ENCODE measurements around the gene HBB.

HBB gene

DNA sequence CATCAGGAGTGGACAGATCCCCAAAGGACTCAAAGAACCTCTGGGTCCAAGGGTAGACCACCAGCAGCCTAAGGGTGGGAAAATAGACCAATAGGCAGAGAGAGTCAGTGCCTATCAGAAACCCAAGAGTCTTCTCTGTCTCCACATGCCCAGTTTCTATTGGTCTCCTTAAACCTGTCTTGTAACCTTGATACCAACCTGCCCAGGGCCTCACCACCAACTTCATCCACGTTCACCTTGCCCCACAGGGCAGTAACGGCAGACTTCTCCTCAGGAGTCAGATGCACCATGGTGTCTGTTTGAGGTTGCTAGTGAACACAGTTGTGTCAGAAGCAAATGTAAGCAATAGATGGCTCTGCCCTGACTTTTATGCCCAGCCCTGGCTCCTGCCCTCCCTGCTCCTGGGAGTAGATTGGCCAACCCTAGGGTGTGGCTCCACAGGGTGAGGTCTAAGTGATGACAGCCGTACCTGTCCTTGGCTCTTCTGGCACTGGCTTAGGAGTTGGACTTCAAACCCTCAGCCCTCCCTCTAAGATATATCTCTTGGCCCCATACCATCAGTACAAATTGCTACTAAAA is at the start of gene HBB:
TSS of gene HBB (minus strand) at position 340 of the 579 bp plus-strand sequence. CDS start at position 290, 50 bp downstream.
- no peak for TF ChIP-seq ZFX (IDR thresholded peaks at IDR 0.05)
- TF ChIP-seq, protein P1, sequence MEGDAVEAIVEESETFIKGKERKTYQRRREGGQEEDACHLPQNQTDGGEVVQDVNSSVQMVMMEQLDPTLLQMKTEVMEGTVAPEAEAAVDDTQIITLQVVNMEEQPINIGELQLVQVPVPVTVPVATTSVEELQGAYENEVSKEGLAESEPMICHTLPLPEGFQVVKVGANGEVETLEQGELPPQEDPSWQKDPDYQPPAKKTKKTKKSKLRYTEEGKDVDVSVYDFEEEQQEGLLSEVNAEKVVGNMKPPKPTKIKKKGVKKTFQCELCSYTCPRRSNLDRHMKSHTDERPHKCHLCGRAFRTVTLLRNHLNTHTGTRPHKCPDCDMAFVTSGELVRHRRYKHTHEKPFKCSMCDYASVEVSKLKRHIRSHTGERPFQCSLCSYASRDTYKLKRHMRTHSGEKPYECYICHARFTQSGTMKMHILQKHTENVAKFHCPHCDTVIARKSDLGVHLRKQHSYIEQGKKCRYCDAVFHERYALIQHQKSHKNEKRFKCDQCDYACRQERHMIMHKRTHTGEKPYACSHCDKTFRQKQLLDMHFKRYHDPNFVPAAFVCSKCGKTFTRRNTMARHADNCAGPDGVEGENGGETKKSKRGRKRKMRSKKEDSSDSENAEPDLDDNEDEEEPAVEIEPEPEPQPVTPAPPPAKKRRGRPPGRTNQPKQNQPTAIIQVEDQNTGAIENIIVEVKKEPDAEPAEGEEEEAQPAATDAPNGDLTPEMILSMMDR (conservative IDR thresholded peaks at IDR 0.05): no peak
- no peak within 1 kb of the TSS for H3K27ac ChIP-seq

DNA sequence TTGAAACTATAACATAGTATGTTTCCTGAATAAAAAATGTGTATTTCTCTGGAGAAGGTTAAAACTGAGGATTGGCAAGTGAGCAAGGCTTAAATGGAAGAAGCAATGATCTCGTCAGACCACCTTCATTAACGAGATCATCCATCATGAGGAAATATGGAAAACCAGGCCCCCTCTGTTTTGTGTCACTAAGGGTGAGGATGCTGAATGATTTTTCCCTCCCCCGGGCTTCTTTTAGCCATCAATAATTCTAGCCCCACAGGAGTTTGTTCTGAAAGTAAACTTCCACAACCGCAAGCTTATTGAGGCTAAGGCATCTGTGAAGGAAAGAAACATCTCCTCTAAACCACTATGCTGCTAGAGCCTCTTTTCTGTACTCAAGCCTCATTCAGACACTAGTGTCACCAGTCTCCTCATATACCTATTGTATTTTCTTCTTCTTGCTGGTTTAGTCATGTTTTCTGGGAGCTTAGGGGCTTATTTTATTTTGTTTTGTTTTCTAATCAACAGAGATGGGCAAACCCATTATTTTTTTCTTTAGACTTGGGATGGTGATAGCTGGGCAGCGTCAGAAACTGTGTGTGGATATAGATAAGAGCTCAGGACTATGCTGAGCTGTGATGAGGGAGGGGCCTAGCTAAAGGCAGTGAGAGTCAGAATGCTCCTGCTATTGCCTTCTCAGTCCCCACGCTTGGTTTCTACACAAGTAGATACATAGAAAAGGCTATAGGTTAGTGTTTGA is 48.7 kb upstream of the HBB start:
- H3K27ac ChIP-seq: no peak overlapping the region
- no peak for TF ChIP-seq ZFX (IDR thresholded peaks at IDR 0.05)
- TF ChIP-seq, protein P1 (conservative IDR thresholded peaks at IDR 0.05): no peak

DNA sequence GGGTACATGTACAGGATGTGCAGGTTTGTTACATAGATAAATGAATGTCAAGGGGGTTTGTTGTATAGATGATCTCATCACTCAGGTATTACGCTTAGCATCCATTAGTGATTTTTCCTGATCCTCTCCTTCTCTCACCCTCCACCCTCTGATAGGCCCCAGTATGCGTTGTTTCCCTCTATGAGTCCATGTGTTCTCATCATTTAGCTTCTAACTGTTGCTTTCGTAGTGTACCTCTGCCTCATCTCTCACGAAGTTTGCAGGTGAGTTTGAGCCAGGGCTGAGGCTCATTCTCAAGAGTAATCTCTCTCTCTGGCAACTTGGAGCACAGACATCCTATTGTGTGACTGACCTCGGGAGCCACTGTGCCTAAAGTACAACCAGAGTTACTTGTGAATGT is 47.5 kb upstream of the HBB start:
- no peak for TF ChIP-seq ZFX (IDR thresholded peaks at IDR 0.05)
- TF ChIP-seq, protein P1 (conservative IDR thresholded peaks at IDR 0.05): no peak
- H3K27ac ChIP-seq: no peak overlapping the region

DNA sequence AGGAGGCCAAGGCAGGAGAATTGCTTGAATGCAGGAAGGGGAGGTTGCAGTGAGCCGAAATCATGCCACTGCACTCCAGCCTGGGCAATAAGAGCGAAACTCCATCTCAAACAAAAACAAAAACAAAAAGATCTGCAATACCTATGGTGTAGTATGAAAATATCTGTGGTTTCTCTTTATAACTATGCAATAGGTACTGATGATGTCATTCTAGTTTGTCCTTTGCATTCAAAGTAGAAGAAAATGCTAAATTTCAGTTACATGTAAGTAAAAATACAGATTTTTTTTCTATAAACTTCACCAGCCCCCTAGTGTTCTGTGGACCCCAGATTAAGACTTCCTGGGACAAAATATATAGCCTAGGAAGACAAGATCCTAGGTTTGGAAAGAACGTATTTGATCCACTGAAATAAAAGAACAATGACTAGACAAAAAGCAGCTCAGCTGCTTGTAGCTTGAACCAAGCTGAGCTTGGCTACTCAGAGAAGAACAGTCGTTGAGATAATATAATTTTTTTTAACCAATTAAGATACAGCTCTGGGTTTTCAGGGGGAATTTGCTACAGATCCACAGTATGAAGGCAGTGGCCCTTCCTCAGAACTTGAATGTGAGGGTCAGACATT is 45.6 kb upstream of the HBB start:
- no peak for TF ChIP-seq ZFX (IDR thresholded peaks at IDR 0.05)
- H3K27ac ChIP-seq: no peak overlapping the region

DNA sequence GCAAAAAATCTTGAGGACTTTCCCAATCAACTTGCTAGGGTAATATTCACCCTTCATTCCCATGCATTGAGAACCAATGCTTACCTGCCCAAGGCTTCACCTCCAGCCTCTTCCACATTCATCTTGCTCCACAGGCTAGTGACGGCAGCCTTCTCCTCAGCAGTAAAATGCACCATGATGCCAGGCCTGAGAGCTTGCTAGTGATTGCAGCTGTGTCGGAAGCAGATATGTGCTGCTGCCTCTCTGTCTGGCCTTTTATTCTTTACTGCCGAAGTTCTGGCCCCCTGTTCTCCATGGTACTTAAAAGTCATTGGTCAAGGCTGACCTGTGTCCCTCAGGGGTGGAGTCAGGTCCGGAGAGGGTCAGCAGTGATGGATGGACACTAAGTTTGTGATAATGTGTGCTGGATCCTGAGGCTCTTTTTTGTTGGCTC is 42.9 kb upstream of the HBB start, which contains the start of gene HBE1:
TSS of gene HBE1 (minus strand) at position 231 of the 433 bp plus-strand sequence. CDS start at position 176, 55 bp downstream.
- no peak within 1 kb of the TSS for H3K27ac ChIP-seq
- TF ChIP-seq, protein P1 (conservative IDR thresholded peaks at IDR 0.05): no peak
- no peak for TF ChIP-seq ZFX (IDR thresholded peaks at IDR 0.05)

DNA sequence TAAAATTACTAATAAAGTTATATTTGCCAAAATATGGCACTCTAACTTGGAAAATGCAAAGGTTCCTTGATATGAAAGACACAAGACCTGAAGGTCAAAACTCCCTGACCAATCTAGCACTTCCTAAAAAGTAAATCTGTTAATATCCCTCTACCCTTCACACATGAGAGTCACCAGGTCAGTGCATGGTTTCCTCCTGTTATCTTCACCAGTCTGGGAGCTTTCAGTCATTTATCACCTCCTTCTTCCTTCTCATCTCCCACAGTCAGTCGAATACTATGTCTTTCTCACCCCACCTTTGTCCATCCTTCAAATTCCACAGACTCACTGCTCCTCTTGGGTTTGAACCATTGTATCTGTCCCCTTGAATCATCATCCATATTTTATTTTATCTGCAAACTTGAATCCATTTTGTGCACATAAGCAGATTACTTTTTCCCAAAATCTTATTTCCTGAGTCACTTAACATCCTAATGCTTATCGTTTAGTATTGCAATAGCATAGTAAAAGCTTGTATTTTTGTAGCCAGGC is 40.2 kb upstream of the HBB start:
- TF ChIP-seq, protein P1 (conservative IDR thresholded peaks at IDR 0.05): no peak
- TF ChIP-seq ZFX (IDR thresholded peaks at IDR 0.05): no peak
- no peak overlapping the region for H3K27ac ChIP-seq

DNA sequence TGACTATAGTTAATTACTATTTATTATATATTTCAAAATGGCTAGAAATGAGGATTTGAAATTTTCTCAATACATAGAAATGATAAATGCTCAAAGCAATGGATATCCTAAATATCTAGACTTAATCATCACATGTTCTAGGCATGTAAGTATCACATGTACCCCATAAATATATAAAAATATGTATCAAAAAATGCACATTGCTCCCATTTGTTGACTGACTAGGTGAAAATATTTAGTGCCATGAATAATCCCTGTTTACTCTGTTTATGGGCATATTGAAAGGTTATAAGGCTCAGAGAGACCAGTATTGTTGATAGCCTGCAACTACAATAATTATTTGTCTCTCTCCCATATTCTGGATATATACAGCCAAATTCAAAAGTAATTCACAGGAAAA is 39.7 kb upstream of the HBB start:
- TF ChIP-seq, protein P1 (conservative IDR thresholded peaks at IDR 0.05): no peak
- TF ChIP-seq ZFX (IDR thresholded peaks at IDR 0.05): no peak
- H3K27ac ChIP-seq: no peak overlapping the region

Data from C4-2B (cell line).